HG02981 (cell line): Measurements from ENCODE around the gene BEAN1.
"Not testable (repeated sequence)": the region's sequence is repeated elsewhere in the genome, so short reads cannot be mapped to it uniquely, and the experiment has no call there.

Experiments
- ATAC-seq: cut with Tn5 transposase; IDR thresholded peaks from one replicate; pipeline ENCODE4 v1.9.1; 2021; ENCODE audit warnings: mild to moderate bottlenecking, moderate library complexity; ENCODE audit not compliant: unreplicated experiment

Gene BEAN1

DNA sequence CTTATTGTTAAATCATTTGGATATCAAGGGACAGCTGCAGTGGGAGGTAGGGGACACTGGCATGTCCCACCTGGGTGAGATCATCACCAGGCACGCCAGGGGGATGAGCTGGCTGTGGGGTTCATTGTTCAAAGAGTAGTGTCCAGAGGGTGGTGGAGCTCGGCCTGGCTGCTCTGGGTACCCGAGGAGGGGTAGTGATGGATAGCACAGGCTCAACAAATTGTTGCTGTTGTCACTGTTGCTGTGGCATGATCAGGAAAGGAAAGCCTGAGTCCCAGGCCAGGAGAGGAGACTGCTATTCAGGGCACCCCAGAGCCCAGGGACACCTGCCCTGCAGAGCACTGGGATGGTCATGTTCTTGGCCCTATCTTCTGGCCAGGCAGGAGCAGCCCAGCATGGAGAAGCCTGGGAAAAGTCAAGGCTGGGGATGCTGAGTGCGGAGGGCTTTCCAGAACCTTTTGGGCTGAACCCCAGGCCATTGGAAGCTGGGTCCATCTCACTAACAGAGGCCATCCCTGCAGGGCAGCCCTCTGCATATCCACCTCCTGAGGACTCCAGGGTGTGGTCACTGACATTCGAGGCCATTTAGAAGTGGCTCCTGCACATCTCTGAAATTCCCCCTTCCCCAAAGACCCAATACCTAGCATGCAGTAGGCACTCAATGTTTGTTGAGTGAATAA is 12.1 kb downstream of the BEAN1 start:
- no peak for ATAC-seq

DNA sequence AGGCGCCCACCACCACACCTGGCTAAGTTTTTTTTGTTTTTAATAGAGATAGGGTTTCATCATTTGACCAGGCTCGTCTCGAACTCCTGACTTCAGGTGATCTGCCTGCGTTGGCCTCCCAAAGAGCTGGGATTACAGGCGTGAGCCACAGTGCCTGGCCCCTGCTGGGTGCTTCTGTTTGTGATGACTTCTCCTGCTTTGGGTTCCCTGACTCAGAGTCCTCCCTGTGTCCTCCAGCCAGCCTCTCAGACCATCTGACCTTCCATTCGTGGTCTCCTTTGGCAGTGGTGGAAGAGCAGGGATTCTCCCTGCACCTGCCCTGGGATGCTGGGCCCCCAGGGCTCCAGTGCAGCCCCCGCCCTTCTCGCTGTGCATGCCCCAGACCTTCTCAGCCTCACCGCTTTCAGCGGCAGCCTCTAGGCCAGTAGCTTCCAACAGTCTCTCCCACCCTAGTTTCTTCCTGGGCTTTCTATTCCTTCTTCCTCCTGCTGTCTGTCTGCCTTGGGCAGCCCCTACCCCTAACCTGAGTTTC is 13.2 kb downstream of the BEAN1 start:
- no peak for ATAC-seq

DNA sequence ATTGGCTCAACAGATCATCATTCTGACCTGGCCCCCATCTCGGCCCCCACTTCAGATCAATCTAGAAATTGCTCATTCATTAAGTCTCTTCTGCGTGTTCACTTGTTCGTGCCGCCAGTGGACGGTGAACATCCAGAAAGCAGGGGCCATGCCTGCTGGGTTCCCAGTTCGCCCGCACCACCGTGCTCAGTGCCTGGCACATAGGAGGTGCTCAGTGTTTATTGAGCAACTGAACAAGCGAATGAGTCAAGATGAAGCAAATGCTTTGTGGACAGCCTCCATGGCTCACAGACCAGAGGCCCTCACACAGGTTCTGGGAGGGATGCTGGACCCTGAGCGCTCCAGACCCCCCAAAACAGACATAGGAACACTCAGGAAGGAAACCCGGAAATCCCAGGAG is 13.9 kb downstream of the BEAN1 start:
- no peak for ATAC-seq

DNA sequence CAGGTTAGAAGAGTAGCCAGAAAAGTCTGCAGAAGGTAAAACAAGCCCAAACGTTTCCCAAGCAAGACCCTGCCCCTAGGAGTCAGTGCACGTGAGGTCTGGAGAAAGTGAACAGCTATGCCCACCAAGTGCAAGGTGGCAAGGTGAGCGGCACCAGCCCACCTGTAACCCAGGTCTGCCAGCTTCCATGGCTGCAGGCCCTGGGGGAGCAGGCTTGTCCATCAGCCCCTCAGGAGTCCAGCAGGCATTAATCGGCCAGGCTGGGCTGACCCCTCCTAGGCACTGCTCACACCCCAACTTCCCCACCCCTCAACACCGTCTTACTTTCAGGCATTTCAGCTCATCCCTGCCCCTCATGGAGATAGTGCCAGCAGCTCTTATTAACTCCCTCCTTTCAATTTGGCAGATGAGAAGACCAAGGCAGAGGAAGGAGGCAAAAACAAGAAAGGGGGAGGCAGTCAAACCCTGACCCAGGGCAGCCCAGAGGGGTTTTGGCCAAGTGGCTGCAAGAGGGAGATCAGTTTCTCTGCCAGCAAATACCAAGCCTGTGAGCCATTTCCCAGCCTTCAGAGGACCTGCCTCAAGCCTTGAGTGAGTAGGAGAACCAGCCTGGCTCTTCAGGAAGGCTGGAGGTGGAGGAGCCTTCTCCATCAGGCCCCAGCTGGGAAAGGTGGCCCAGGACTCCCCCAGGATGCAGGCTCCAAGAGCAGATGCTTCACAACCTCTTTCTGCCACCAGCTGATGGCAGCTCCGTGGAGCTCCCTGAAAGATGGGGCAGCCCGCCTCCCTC is 14.7 kb downstream of the BEAN1 start:
- no peak for ATAC-seq

DNA sequence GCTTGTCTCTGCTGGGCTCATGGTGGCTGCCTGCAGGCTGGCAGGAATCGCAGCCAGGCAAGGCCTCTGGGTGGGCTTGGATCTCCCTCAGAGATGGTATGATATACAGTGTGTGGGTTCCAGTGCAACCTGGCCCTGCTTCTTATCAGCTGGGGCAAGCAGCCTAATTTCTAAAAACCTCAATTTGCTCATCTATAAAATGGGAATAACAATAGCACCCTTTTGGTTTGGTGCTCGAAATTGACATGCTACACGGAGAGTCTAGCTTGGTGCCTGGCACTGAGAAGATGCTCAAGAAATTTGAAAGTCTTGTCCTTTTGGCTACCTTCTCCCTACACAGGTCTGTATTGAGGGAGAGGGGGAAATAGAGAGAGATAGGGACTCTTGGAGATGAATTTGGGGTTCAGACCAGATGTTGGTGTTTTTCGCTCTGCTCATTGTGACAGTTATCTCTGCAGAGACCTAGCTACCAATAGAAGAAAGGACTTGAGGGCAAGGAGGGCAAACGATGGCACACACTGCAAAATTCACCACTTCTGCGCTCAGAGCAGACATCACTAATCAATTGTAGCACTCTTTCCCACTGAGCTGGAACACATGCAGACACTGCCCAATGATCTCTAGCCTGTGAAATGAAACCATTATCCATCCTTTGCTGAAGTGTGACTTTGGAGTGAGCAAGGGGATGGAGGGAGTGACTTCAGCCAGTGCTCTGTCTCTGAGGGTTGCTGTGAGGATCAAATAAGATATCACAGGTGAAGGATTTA is 15.6 kb downstream of the BEAN1 start:
- ATAC-seq = no peak

DNA sequence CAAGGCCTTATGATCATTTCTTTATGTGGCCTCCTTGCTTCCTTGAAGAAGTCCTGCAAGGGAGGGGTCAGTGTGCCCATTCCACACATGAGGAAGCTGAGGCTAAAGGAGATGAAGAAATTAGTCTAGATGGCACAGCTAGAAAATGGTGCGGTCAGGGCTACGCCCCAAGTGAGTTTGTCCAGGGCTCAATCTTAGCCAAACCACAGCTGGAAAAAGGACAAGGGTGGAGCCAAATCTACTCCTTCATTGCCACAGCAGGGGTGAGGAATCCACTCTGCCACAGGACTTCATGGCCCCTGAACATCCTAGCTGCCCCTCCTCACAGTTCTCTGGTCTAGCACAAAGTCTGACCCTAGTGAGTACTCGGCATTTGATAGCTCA is 16.2 kb downstream of the BEAN1 start:
- no peak for ATAC-seq

DNA sequence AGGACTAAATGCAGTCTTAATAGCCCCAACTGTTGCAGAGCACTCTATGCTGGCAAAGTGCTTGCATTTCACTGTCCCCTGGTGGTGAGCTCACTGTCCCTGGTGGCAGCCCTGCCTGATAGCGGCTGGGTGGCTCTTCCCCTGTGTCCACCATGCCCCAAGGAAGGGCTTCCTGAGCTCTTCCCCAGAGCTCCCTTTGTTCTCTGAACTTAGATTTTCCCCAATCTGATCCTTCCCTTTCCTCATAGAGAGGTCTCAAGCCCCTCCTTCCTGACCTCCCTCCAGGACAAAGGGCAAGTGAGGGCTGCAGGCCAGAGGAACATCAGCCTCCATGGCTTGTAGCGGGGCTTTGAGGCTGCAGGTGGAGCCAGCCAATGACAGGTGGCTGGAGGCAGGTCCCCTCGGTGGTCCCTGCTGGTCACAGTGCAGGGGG is 17.0 kb downstream of the BEAN1 start:
- no peak for ATAC-seq

DNA sequence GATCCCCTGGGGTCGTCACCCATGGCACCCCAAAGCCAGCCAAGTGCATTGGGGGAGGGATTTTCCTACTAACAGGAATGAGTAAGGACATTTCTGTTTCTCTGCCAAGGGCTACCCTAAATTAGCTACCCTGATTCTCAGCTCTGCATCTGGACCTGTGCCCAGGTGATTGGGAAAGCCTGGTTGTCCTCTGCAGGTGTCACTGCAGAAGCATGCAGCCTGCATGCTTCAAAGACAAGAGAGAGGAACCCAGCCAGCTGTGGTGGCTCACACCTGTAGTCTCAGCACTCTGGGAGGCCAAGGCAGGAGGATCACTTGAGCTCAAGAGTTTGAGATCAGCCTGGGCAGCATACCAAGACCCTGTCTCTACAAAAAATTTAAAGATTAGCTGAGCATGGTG is 19.6 kb downstream of the BEAN1 start:
- ATAC-seq = no peak

DNA sequence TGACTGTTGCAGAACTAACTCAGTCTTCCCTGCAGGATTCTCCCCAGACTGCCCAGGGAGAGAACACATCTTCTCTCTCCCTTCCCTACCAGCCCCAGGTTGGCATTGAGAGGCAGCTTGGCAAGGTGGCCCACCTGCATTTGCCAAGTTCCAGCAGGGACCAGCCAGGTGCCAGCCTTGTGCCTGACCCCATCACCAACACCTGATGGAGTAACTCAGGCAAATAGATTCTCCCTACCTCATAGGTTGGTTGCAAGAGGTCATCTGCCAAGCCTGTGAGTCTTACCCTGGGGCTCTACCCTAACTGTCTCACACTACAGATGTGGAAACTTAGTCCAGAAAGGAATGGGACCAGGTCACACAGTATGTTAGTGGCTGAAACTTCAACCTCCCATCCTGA is 20.4 kb downstream of the BEAN1 start:
- no peak for ATAC-seq

DNA sequence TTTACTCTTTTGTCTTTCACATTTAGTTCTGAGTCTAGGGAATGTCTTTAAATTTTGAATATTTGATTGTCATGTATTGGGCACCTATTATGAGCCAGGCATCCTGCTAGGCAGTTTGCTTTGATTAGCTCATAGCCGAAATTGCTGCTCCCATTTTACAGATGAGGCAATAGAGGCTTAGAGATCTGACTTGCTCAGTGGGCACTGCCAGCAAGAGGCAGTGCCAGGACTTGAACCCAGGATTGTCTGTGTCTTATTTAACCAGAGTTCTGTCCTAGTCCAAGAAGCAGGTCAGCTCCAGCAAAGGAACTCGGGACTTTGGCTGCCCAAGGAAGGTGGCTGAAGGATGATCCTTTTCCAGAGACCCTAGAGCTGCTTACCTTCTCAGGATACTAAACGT is 24.5 kb downstream of the BEAN1 start:
- no peak for ATAC-seq

DNA sequence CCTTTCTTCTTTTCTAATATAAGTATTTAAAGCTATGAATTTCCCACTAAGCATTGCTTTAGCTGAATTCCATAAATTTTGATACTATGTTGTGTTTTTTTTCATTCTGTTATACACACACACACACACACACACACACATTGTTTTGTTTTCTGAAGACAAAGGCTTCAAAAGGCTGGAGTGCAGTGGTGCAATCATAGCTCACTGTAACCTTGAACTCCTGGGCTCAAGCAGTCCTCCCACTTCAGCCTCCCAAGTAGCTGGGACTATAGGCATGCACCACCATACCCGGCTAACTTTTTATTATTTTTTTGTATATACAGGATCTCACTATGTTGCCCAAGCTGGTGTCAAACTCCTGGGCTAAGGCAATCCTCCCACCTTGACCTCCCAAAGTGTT is 26.1 kb downstream of the BEAN1 start:
- ATAC-seq = not testable (repeated sequence)

DNA sequence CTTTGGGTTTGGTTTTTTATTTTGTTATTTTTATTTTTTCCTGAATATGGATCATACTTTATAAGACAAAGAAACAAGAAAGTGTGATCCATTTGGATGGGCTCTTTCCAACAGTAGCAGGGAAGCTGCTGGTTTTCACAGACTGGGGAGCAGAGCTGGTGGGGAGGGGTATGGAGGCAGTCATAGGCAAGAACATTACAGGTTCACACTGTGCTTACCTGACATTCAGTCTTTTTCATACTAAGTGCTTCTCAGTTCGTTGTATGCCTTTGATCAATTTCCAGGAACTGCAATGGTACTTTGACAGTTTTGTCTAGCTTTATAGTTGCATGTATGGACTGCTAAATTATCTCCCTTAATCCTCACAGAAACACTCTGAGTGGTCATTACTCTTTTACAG is 27.7 kb downstream of the BEAN1 start:
- no peak for ATAC-seq

DNA sequence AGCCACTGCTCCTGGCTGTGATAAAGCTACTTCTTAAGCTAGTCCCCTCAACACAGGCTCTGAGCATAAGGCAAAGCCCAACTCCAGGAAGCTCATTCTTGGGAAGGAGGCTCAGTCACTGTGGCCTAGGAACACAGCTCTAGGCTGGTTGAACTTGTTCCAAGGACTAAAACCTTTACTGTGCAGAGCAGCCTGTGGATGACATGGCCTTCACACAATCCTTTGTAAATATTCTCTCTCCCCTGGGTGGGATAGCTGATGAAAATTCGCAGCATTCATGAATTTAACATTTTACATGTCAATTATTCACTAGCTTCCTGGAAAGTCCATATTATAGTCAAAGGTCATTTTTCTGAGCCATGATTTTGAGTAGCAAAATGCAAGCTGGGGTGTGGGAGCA is 28.9 kb downstream of the BEAN1 start:
- no peak for ATAC-seq

DNA sequence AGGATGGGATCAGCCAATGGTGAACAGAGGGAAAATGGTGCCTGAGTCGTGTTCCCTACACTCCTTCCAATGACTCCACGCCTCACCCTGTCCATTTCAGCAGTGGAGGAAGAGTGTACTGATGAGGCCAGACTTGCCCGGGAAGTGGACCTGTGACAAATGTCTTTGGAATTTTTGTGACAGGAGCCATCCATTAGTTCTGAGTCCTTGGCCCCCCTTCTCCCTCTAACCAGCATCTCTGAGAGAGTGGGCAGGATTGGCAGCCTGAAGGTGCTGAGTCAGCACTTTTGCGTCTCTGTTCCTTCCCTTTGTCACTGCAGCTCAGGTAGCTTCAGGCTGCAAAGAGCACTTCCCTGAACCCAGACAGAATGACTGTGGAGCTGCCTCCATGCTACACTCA is 30.8 kb downstream of the BEAN1 start:
- ATAC-seq = no peak

DNA sequence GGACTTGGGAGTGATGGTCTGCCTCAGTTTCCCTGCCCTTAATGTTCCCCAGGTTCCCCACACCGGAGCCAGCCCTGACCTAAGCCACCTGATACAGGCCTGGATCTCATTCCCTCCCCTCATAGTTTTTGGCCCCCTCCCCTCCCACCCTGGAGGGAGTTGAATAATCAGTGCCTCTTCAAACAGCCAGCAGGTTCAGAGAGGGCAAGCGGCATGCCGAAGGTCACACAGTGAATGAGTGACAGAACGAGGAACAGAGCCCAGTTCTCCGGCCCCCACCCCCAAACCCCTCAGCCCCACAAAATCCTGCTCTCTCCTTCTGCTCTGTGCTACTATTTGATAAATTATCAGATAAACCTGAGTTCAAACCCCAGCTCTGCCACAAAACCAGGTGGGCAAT is 31.2 kb downstream of the BEAN1 start:
- no peak for ATAC-seq

DNA sequence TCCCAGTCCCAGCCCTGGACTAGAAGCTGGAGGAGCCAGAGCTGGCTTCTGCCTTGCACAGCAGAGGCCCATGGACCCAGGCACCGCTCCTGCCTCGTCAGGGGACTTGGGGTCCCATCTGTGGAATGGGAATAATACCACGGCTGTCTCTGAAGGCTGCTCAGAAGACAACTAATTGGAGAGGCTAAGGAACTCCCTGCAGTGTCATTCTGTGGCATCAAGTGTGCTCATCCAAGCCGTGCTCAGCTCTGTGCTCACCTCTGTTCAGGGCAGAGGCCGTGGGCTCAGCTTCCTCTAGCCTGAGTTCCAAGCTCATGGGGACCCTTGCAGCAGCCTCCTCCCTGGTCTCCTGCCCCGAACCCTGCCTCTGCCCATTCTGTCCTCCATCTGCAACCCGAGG is 31.8 kb downstream of the BEAN1 start:
- ATAC-seq = no peak

DNA sequence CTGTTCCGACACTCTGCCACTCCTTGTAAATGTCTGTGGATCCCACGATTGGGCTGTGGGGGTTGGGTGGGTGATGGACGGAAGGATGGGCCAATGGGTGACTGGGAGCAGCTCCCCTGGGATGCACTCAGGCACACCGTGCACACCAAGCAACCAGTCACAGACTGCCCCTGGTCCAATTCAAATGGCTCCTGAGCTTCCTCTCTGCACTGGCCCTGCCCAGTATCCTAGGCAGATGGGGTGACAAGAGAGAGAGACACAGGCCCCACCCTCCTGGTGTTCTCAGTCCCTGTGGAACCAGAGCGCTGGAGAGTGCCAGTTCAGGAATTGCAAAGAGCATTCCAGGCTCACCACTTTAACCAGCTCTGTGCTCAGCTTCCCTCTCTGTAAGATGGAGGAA is 32.8 kb downstream of the BEAN1 start:
- ATAC-seq = no peak

DNA sequence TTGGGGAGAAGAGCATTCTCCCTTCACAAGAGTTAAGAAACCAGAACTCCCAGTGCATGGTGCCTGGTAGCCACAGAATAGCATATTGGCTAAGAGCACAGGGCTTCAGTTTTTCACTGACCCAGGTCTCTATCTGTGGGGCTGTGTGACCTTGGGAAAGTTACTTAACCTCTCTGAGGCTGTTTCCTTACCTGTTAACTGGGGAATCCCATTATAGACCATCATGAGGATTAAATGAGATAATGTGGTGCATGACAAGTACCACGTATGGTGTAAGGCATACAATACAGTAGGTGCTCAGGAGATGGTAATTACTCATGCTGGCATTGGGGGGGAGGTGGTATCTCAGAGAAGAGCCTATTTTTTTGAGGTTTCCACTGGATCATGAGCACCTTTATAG is 33.6 kb downstream of the BEAN1 start:
- ATAC-seq = no peak

DNA sequence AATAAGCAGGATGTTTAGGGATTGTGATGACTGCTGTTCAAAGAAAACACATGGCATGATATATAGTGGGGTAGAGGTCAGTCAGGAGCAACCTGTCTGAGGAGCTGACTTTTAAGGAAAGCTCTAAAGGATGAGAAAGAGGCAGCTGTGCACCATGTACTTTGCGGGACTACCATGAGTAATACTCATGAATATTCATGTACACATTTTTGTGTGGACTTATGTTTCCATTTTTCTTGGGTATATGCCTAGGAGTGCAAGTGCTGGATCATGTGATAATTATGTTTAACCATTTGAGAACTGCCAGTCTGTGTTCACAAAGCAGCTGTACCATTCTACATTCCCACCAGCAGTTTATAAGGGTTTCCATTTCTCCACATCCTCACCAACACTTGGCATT is 35.8 kb downstream of the BEAN1 start:
- no peak for ATAC-seq

DNA sequence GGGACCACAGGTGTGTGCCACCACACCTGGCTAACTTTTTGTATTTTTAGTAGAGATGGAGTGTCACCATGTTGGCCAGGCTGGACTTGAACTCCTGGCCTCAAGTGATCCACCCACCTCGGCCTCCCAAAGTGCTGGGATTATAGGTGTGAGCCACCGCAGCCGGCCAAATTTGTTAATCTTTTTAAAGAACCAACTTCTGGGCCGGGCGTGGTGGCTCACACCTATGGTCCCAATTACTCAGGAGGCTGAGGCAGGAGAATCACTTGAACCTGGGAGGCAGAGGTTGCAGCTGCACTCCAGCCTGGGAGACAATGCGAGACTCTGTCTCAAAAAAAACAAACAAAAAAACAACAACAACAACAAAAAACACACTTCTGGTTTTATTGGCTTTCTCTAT is 38.9 kb downstream of the BEAN1 start:
- not testable (repeated sequence) for ATAC-seq

DNA sequence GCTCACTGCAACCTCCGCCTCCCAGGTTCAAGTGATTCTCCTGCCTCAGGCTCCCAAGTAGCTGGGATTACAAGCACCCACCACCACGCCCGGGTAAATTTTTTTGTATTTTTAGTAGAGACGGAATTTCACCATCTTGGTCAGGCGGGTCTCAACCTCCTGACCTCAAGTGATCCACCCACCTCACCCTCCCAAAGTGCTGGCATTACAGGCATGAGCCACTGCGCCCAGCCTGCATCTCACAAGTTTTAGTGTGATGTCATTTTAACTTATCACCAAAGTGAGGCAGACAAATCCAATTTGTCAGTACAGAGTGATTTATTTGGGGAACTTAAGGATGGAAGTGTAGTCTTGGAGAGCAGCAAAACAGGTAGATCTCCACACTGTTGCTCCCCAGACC is 39.5 kb downstream of the BEAN1 start:
- ATAC-seq = not testable (repeated sequence)

DNA sequence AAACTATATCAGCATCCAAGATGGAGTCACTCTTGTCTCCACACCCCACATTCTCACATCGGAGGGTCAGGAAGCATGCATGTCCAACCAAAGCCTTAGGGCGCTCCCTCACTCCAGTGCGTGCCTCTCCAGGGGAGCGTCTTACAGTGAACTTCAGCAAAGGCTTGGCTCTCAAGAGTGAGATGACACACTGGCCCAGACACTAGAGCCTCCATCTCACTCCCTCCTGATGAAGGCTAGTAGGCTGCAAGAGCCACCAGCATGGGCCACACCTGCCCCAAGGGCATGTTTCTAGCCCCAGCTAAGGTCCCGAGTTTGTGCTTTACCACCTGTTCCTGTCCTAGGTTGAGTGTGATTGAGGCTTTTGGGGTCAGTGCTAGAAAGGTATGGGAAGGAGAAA is 40.5 kb downstream of the BEAN1 start:
- ATAC-seq = no peak
